Smooth muscle cell (in vitro differentiated cells): ENCODE results near the gene NTN1. TPM values are rescaled to one million over a fixed set of nuclear protein-coding genes. Genes with fewer than 3 reads are reported as not detected.

Experiments
- DNase-seq: peaks from one replicate; lab custom pipeline; 2025; ENCODE audit not compliant: unreplicated experiment; lab: John Stamatoyannopoulos, UW
- H2AFZ ChIP-seq: fragments of 200-600 bp; sonication (generic); 2 replicates; pipeline ENCODE4 v1.6.0; 2016; ENCODE audit warnings: antibody characterized with exemption, low read depth, mild to moderate bottlenecking
- H3F3A ChIP-seq: fragments of 200-600 bp; sonication (generic); 2 replicates; pipeline ENCODE4 v1.6.0; 2017; ENCODE audit warnings: antibody characterized with exemption, low read depth
- H3K27ac ChIP-seq: fragments of 200-600 bp; sonication (generic); 2 replicates; pipeline ENCODE4 v1.5.1; 2016; ENCODE audit warnings: low read depth, mild to moderate bottlenecking
- H3K27me3 ChIP-seq: fragments of 200-600 bp; sonication (generic); 2 replicates; pipeline ENCODE4 v1.6.1; 2016; ENCODE audit warnings: low read depth, mild to moderate bottlenecking
- H3K36me3 ChIP-seq: fragments of 200-600 bp; sonication (generic); 2 replicates; pipeline ENCODE4 v1.5.1; 2016; ENCODE audit warnings: low read depth
- H3K4me1 ChIP-seq: fragments of 200-600 bp; sonication (generic); 2 replicates; pipeline ENCODE4 v1.5.1; 2016; ENCODE audit warnings: low read depth
- H3K4me2 ChIP-seq: fragments of 200-600 bp; sonication (generic); 2 replicates; pipeline ENCODE4 v1.6.0; 2016; ENCODE audit warnings: mild to moderate bottlenecking
- H3K4me3 ChIP-seq: fragments of 200-600 bp; sonication (generic); 2 replicates; pipeline ENCODE4 v1.5.1; 2016; ENCODE audit warnings: mild to moderate bottlenecking
- H3K79me2 ChIP-seq: fragments of 200-600 bp; sonication (generic); 2 replicates; pipeline ENCODE4 v1.6.0; 2016; ENCODE audit warnings: low read depth, mild to moderate bottlenecking
- H3K9ac ChIP-seq: fragments of 200-600 bp; sonication (generic); 2 replicates; pipeline ENCODE4 v1.6.0; 2016; ENCODE audit warnings: low read depth
- H3K9me3 ChIP-seq: fragments of 200-600 bp; sonication (generic); replicated peaks from 2 replicates; pipeline ENCODE4 v1.5.1; 2016; ENCODE audit warnings: low read depth
- H4K20me1 ChIP-seq: fragments of 200-600 bp; sonication (generic); 2 replicates; pipeline ENCODE4 v1.6.0; 2016; ENCODE audit warnings: low read depth
- CTCF ChIP-seq: fragments of 200-600 bp; sonication (generic); IDR thresholded peaks from 2 replicates; pipeline ENCODE4 v1.5.1; 2017; ENCODE audit warnings: borderline replicate concordance, mild to moderate bottlenecking, antibody characterized with exemption; ENCODE audit not compliant: insufficient read depth, poor library complexity, severe bottlenecking
- WGBS: methylation state at CpG from one replicate; pipeline ENCODE4 v1.1.7; 2016; ENCODE audit warnings: low lambda C conversion rate; 5-methylcytosine and 5-hydroxymethylcytosine counted together
- polyA plus RNA-seq: library from polyadenylated mRNA; unstranded; fragments of >200 nt; fragmentation: Nextera tagmentation; extraction: Ambion mirVana; gene quantifications from 2 replicates; pipeline ENCODE4 v1.2.1, GENCODE V29; 2016
- total RNA-seq: library from RNA; depleted of rRNA; stranded (reverse); fragments of >200 nt; gene quantifications from 2 replicates; pipeline ENCODE4 v1.2.3, GENCODE V29; 2014

The NTN1 gene
- total and polyA plus RNA-seq, 2 experiments from 2014 or later = 0.07 to 0.72 TPM

GRCh38 chr17:9170336-9170735, 149.0 kb downstream of the NTN1 start:
- no peak for TF ChIP-seq CTCF
- no peaks in the 10 kb centered on the region for H3K27me3 ChIP-seq
- no peak overlapping the region for H3K9ac ChIP-seq

GRCh38 chr17:9170853-9171252, 149.5 kb downstream of the NTN1 start:
- Histone ChIP-seq H4K20me1 (no peaks in the 10 kb centered on the region), H3K9me3 (no peaks in the 10 kb centered on the region), H3K36me3 (no peaks in the 10 kb centered on the region), H3K27ac (no peak overlapping the region), H3K4me2 (no peak overlapping the region), H3K9ac (no peak overlapping the region), H3K27me3 (no peaks in the 10 kb centered on the region), H3F3A (no peaks in the 10 kb centered on the region), H3K4me1 (no peaks in the 10 kb centered on the region), H2AFZ (no peak overlapping the region), H3K4me3 (no peak overlapping the region), H3K79me2 (no peaks in the 10 kb centered on the region)
- WGBS = 48% methylated on average over 6 of the region's 6 CpGs
- no peak for TF ChIP-seq CTCF
- DNase-seq = no peak

More at GRCh38 chr17:9170336-9170735, 149.0 kb downstream of the NTN1 start:
- 91% methylated on average over 4 of the region's 4 CpGs for WGBS
- no peaks in the 10 kb centered on the region for H3K79me2 ChIP-seq
- H3K9me3 ChIP-seq = no peaks in the 10 kb centered on the region
- H3K27ac ChIP-seq = no peak overlapping the region
- no peak overlapping the region for H3K4me3 ChIP-seq
- H4K20me1 ChIP-seq = no peaks in the 10 kb centered on the region
- no peak overlapping the region for H3K4me2 ChIP-seq
- no peak overlapping the region for H2AFZ ChIP-seq
- DNase-seq = no peak
- H3F3A ChIP-seq = no peaks in the 10 kb centered on the region
- no peaks in the 10 kb centered on the region for H3K4me1 ChIP-seq
- H3K36me3 ChIP-seq = no peaks in the 10 kb centered on the region

- no peak for DNase-seq
- Histone ChIP-seq H3K9ac (no peak overlapping the region), H3K9me3 (no peaks in the 10 kb centered on the region), H3F3A (no peaks in the 10 kb centered on the region), H3K36me3 (no peaks in the 10 kb centered on the region), H3K27ac (no peak overlapping the region), H2AFZ (no peak overlapping the region), H3K4me1 (peaks cover 4% of the 10 kb centered on the region), H4K20me1 (no peaks in the 10 kb centered on the region), H3K79me2 (no peaks in the 10 kb centered on the region), H3K4me2 (no peak overlapping the region), H3K4me3 (no peak overlapping the region), H3K27me3 (no peaks in the 10 kb centered on the region)
- no peak for TF ChIP-seq CTCF
- WGBS = 89% methylated on average over 7 of the region's 7 CpGs
Measured at GRCh38 chr17:9173386-9173983, 152.2 kb downstream of the NTN1 start.

GRCh38 chr17:9174312-9174711, 153.0 kb downstream of the NTN1 start:
- Histone ChIP-seq H3K4me3 (no peak overlapping the region), H3K79me2 (no peaks in the 10 kb centered on the region), H3K36me3 (no peaks in the 10 kb centered on the region), H3K4me1 (peaks cover 4% of the 10 kb centered on the region), H3K9ac (no peak overlapping the region), H4K20me1 (no peaks in the 10 kb centered on the region), H3K27ac (no peak overlapping the region), H2AFZ (no peak overlapping the region), H3F3A (no peaks in the 10 kb centered on the region), H3K9me3 (no peaks in the 10 kb centered on the region), H3K27me3 (no peaks in the 10 kb centered on the region), H3K4me2 (no peak overlapping the region)
- TF ChIP-seq CTCF = no peak
- DNase-seq = no peak
- 98% methylated on average over 3 of the region's 3 CpGs for WGBS
